ENCODE data around the gene YY1AP1. TPM values are rescaled to one million over a fixed set of nuclear protein-coding genes. Genes with fewer than 3 reads are reported as not detected.

The YY1AP1 gene
- total and polyA plus RNA-seq, 2 donors (not counting 3 experiments of a cell fraction or from before 2014, with no cell fraction given) = 42.3 to 46.4 TPM

- no peak overlapping the region for H2AFZ ChIP-seq (ENCODE audit: low read depth, low read length)
- H4K20me1 ChIP-seq (replicated peaks; ENCODE audit: control insufficient read depth, extremely low read depth, insufficient read depth, low read length) = no peaks in the 10 kb centered on the region
- H3K9me1 ChIP-seq (replicated peaks; ENCODE audit: control insufficient read depth, extremely low read depth, insufficient read depth, low read length) = no peaks in the 10 kb centered on the region
- no peaks in the 10 kb centered on the region for H3K4me1 ChIP-seq (ENCODE audit: control insufficient read depth, extremely low read depth, insufficient read depth, low read length)
- peaks cover 3 to 4% of the 10 kb centered on the region in 2 experiments for H3K27me3 ChIP-seq (ENCODE audit: control insufficient read depth in 2 of 2, insufficient read depth in 2 of 2, low read length in 2 of 2)
- H3K9ac ChIP-seq (replicated peaks; ENCODE audit: extremely low read depth, insufficient read depth, low read length) = no peak overlapping the region
- TF ChIP-seq POLR2AphosphoS5 (IDR thresholded peaks at IDR 0.05; ENCODE audit: insufficient read depth, low read depth, low read length) (no peak), POLR2A (IDR thresholded peaks at IDR 0.05; ENCODE audit: low read depth, low read length) (peak; percentile 32), JUN (IDR thresholded peaks at IDR 0.05; ENCODE audit: borderline replicate concordance, insufficient read depth, insufficient read length, low read depth) (no peak)
- no peak overlapping the region for H3K4me2 ChIP-seq (ENCODE audit: insufficient read depth, low read length)
- ChIA-PET POLR2A (no interaction called here), CTCF (no interaction called here)
- H3K79me2 ChIP-seq (ENCODE audit: control insufficient read depth, insufficient read depth, low read length) = no peaks in the 10 kb centered on the region
- intact Hi-C loops (cut with micrococcal nuclease) = no loop called here
- H3K4me3 ChIP-seq (replicated peaks in 1 of 3; ENCODE audit: insufficient read depth in 1 of 3, low read depth in 1 of 3, low read length in 3 of 3) = no peak overlapping the region
- no peak for DNase-seq (ENCODE audit: low read depth, low spot score)
- H3K9me3 ChIP-seq (replicated peaks; ENCODE audit: control insufficient read depth, insufficient read depth, low read length) = no peaks in the 10 kb centered on the region
- dilution Hi-C loops (cut with MboI; ENCODE audit: extremely low pct_ligation_motif_present, low sequenced_read_pairs) = no loop called here
- FAIRE-seq = no peak
- BruUV-seq (replicated peaks) = no TSS peak
- peaks cover 8 to 16% of the 10 kb centered on the region in 2 experiments for H3K36me3 ChIP-seq (ENCODE audit: control insufficient read depth in 2 of 2, extremely low read depth in 1 of 2, insufficient read depth in 2 of 2, low read length in 2 of 2)
- H3K27ac ChIP-seq (ENCODE audit: insufficient read depth, low read depth, low read length) = no peak overlapping the region
Observed at GRCh38 chr1:155657463-155657862, 31.1 kb downstream of the YY1AP1 start.

- Histone ChIP-seq H4K20me1 (replicated peaks; ENCODE audit: control insufficient read depth, extremely low read depth, insufficient read depth, low read length) (no peaks in the 10 kb centered on the region), H3K9me3 (replicated peaks; ENCODE audit: control insufficient read depth, insufficient read depth, low read length) (no peaks in the 10 kb centered on the region), H3K27me3 (ENCODE audit: control insufficient read depth in 2 of 2, insufficient read depth in 2 of 2, low read length in 2 of 2) (peaks cover 3 to 4% of the 10 kb centered on the region in 2 experiments), H3K79me2 (ENCODE audit: control insufficient read depth, insufficient read depth, low read length) (no peaks in the 10 kb centered on the region), H3K4me2 (ENCODE audit: insufficient read depth, low read length) (no peak overlapping the region), H3K9ac (replicated peaks; ENCODE audit: extremely low read depth, insufficient read depth, low read length) (no peak overlapping the region), H3K4me3 (replicated peaks in 1 of 3; ENCODE audit: insufficient read depth in 1 of 3, low read depth in 1 of 3, low read length in 3 of 3) (no peak overlapping the region), H3K4me1 (ENCODE audit: control insufficient read depth, extremely low read depth, insufficient read depth, low read length) (peaks cover 7% of the 10 kb centered on the region), H3K27ac (ENCODE audit: insufficient read depth, low read depth, low read length) (no peak overlapping the region), H3K36me3 (ENCODE audit: control insufficient read depth in 2 of 2, extremely low read depth in 1 of 2, insufficient read depth in 2 of 2, low read length in 2 of 2) (no peaks in the 10 kb centered on the region), H3K9me1 (replicated peaks; ENCODE audit: control insufficient read depth, extremely low read depth, insufficient read depth, low read length) (no peaks in the 10 kb centered on the region), H2AFZ (ENCODE audit: low read depth, low read length) (no peak overlapping the region)
- intact Hi-C loops (cut with micrococcal nuclease) = no loop called here
- DNase-seq (ENCODE audit: low read depth, low spot score) (no peak), FAIRE-seq (no peak)
- CTCF ChIA-PET = interaction anchor here (1.5 kb wide), 1 partner anchor 402 kb away, joined by 5 read pairs; no protein-coding TSS in a partner anchor
- no TSS peak for BruUV-seq (replicated peaks)
- dilution Hi-C loops (cut with MboI; ENCODE audit: extremely low pct_ligation_motif_present, low sequenced_read_pairs) = no loop called here
- POLR2A ChIA-PET = no interaction called here
- TF ChIP-seq POLR2A (IDR thresholded peaks at IDR 0.05; ENCODE audit: low read depth, low read length) (no peak), MYC (IDR thresholded peaks at IDR 0.05; ENCODE audit: low read depth, low read length) (no peak), GATA2 (IDR thresholded peaks at IDR 0.05; ENCODE audit: insufficient read depth, insufficient read length, low read depth, low read length) (no peak), FOS (IDR thresholded peaks at IDR 0.05; ENCODE audit: borderline replicate concordance, insufficient read depth, low read length) (no peak), POLR2AphosphoS5 (IDR thresholded peaks at IDR 0.05; ENCODE audit: insufficient read depth, low read depth, low read length) (no peak), JUN (IDR thresholded peaks at IDR 0.05; ENCODE audit: borderline replicate concordance, insufficient read depth, insufficient read length, low read depth) (no peak), CTCF (IDR thresholded peaks at IDR 0.05; ENCODE audit: extremely low read depth in 1 of 2, insufficient read depth in 1 of 2, low read depth in 1 of 2, low read length in 2 of 2) (no peak), MAX (IDR thresholded peaks at IDR 0.05; ENCODE audit: insufficient read depth, insufficient read length) (no peak)
Observed at GRCh38 chr1:155652951-155653350, 35.6 kb downstream of the YY1AP1 start.

All from endothelial cell of umbilical vein (primary cell).